VCaP (cell line): ENCODE results near the gene GAP43.

Experiments used
- H3K27ac ChIP-seq: fragments of 450-650 bp; 2 replicates; pipeline ENCODE4 v1.5.1; 2017
- TF ChIP-seq, protein P1 (sequence below): fragments of 450-650 bp; conservative IDR thresholded peaks from 2 replicates; pipeline ENCODE4 v1.5.1; 2017; ENCODE audit warnings: mild to moderate bottlenecking, moderate library complexity

Gene GAP43

GRCh38 chr3:115676336-115676735 is 53.0 kb downstream of the GAP43 start:
- H3K27ac ChIP-seq, result no peak overlapping the region
- TF ChIP-seq, protein P1, sequence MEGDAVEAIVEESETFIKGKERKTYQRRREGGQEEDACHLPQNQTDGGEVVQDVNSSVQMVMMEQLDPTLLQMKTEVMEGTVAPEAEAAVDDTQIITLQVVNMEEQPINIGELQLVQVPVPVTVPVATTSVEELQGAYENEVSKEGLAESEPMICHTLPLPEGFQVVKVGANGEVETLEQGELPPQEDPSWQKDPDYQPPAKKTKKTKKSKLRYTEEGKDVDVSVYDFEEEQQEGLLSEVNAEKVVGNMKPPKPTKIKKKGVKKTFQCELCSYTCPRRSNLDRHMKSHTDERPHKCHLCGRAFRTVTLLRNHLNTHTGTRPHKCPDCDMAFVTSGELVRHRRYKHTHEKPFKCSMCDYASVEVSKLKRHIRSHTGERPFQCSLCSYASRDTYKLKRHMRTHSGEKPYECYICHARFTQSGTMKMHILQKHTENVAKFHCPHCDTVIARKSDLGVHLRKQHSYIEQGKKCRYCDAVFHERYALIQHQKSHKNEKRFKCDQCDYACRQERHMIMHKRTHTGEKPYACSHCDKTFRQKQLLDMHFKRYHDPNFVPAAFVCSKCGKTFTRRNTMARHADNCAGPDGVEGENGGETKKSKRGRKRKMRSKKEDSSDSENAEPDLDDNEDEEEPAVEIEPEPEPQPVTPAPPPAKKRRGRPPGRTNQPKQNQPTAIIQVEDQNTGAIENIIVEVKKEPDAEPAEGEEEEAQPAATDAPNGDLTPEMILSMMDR, result no peak

DNA sequence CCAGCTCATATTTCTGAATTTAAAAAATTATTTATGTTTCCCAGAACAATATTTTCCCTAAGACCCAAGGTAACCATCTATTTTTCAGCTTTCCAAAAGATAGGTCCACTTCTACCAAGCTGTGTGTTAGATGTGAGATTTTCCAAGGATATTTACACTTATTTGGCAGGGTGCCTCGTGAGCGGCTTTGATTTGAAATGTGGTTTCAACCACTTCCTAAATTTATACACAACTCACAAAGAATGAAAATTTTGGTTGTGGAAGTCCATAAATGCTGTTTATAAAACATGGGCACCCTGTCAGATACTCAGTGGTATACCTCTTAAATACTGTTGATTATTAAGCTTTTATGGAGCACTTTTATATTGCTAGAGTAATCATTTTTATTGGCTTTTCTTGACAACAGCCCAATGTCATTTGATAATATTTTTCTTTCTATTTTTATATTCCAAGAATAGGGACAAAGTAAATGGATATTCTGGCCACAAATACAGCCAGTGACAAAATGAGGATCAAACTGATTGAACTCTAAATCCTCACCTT is 57.6 kb downstream of the GAP43 start:
- TF ChIP-seq, protein P1, result no peak
- no peak overlapping the region for H3K27ac ChIP-seq

DNA sequence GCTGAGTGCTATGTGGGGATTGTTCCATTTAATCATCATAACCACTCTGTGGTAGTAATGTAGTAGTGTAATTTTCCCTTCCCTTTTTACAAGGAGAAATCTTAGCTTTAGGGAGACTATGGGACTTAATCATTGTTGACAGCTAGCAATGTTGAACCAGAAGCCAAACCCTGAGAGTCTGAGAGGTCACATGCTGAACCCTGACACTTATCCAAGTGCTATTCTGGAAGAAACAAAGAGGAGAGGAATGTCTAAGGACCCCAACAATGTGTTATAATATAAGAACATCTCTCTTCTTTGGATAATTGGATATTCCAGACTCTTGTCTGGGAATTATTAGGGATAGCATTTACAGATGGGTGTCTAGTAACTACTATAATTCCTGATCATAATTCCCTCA is 58.4 kb downstream of the GAP43 start:
- no peak overlapping the region for H3K27ac ChIP-seq
- TF ChIP-seq, protein P1, result no peak

GRCh38 chr3:115683305-115683704 is 60.0 kb downstream of the GAP43 start:
- no peak overlapping the region for H3K27ac ChIP-seq
- TF ChIP-seq, protein P1, result no peak

GRCh38 chr3:115683773-115684172 is 60.5 kb downstream of the GAP43 start:
- TF ChIP-seq, protein P1, result no peak
- no peak overlapping the region for H3K27ac ChIP-seq

DNA sequence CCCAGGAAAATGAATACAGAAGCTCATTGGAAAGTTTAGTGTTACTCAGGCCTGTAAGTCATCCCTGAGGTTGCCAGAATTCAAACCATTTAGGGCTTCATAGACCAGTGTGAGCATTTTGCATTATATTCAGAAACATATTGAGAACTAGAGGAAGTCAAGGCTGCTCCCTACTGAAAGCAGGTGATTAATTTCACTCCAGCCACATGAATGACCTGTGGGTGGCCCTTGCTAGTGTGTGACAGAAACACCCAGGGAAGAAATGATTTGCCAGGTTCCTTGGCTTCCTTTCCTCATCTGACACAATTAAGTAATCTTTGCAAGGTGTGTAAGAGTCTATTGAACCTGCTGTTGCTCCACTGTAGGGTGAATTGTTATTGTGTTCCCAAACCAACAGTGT is 61.8 kb downstream of the GAP43 start:
- H3K27ac ChIP-seq, result no peak overlapping the region
- TF ChIP-seq, protein P1, result no peak

DNA sequence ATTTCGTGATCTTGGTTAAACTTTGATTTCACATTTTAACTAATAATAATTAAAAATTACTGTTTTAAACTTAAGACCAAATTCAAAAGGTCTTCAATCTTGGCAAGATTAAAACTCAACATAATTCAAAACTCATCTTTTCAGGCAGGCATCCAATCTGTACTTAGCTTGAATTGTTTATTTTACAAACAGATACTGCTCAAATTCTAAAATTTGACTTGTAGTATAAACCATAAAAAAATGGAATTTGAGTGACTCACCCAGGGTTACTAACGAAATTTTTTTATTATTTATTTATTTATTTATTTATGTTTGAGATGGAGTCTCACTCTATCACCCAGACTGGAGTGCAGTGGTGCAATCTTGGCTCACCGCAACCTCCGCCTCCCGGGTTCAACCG is 64.4 kb downstream of the GAP43 start:
- TF ChIP-seq, protein P1, result no peak
- no peak overlapping the region for H3K27ac ChIP-seq
